Immature natural killer cell (primary cell): ENCODE measurements around the gene ZCCHC24. TPM values are rescaled to one million over a fixed set of nuclear protein-coding genes. Genes with fewer than 3 reads are reported as not detected.

Experiments used
- DNase-seq, 3 donors: peaks; one replicate each; pipeline ENCODE4 v3.0.0; 2022; ENCODE audit warnings: mixed read lengths in 1 of 3
- H3K27ac Mint-ChIP-seq, 6 donors: one replicate each; pipeline ENCODE4 v1.8.0; 2020; ENCODE audit warnings: mixed read lengths in 6 of 6, mild to moderate bottlenecking in 5 of 6, inconsistent platforms in 4 of 6, moderate library complexity in 3 of 6
- H3K27me3 Mint-ChIP-seq, 3 donors: one replicate each; pipeline ENCODE4 v1.8.0; 2020 to 2021; ENCODE audit warnings: low read depth in 3 of 3, mild to moderate bottlenecking in 3 of 3, mixed read lengths in 3 of 3, moderate library complexity in 3 of 3, inconsistent platforms in 1 of 3
- H3K36me3 Mint-ChIP-seq, 3 donors: one replicate each; pipeline ENCODE4 v1.8.0; 2020; ENCODE audit warnings: mixed read lengths in 3 of 3, inconsistent platforms in 2 of 3, mild to moderate bottlenecking in 2 of 3
- H3K4me1 Mint-ChIP-seq, 2 donors: one replicate each; pipeline ENCODE4 v1.8.0; 2020; ENCODE audit warnings: inconsistent platforms in 2 of 2, mild to moderate bottlenecking in 2 of 2, mixed read lengths in 2 of 2, moderate library complexity in 1 of 2
- H3K4me3 Mint-ChIP-seq, 5 donors: one replicate each; pipeline ENCODE4 v1.8.0; 2020; ENCODE audit warnings: mild to moderate bottlenecking in 5 of 5, mixed read lengths in 5 of 5, inconsistent platforms in 3 of 5, moderate library complexity in 3 of 5
- H3K9me3 Mint-ChIP-seq, 6 donors: one replicate each; pipeline ENCODE4 v1.8.0; 2020; ENCODE audit warnings: mild to moderate bottlenecking in 6 of 6, mixed read lengths in 6 of 6, inconsistent platforms in 4 of 6, moderate library complexity in 3 of 6
- polyA plus RNA-seq, 3 donors: library from polyadenylated mRNA; unstranded; fragments of 300-500 nt; fragmentation: Illumina TruSeq; gene quantifications; one replicate each; pipeline ENCODE4 v1.2.3, GENCODE V29; 2021

Gene ZCCHC24
- polyA plus RNA-seq, 3 donors from 2014 or later = 1.6 to 2.2 (median 1.7) TPM

DNA sequence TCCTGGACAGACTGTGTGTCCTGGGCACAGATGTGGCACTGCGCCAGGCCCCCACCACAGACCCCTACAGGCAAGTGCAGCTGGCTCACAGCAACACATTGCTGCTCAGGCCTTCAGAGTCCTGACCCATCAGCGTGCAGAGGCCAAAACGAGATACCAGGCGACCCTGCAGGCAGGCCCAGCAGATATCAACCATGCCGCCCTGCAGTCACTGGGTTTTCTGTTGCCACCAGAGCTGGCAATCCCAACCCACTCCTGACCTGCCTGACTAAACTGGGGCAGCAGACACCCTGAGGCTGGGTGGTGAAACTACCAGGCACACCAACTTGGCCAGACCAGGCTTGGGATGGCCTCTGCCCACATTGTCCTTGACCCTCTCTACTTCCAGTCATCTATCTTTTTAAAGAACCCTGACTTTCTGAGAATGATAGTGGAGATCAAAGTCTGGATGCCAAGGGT lies 20.3 kb downstream of the ZCCHC24 start:
- no peaks in the 10 kb centered on the region for H3K4me1 Mint-ChIP-seq
- no peak for DNase-seq
- no peak overlapping the region for H3K4me3 Mint-ChIP-seq
- H3K9me3 Mint-ChIP-seq = no peaks in the 10 kb centered on the region
- H3K36me3 Mint-ChIP-seq = peaks cover 20 to 38% (median 20%) of the 10 kb centered on the region in 3 donors
- no peak overlapping the region for H3K27ac Mint-ChIP-seq
- H3K27me3 Mint-ChIP-seq = peaks cover 0 to 2% (median 1%) of the 10 kb centered on the region in 3 donors

DNA sequence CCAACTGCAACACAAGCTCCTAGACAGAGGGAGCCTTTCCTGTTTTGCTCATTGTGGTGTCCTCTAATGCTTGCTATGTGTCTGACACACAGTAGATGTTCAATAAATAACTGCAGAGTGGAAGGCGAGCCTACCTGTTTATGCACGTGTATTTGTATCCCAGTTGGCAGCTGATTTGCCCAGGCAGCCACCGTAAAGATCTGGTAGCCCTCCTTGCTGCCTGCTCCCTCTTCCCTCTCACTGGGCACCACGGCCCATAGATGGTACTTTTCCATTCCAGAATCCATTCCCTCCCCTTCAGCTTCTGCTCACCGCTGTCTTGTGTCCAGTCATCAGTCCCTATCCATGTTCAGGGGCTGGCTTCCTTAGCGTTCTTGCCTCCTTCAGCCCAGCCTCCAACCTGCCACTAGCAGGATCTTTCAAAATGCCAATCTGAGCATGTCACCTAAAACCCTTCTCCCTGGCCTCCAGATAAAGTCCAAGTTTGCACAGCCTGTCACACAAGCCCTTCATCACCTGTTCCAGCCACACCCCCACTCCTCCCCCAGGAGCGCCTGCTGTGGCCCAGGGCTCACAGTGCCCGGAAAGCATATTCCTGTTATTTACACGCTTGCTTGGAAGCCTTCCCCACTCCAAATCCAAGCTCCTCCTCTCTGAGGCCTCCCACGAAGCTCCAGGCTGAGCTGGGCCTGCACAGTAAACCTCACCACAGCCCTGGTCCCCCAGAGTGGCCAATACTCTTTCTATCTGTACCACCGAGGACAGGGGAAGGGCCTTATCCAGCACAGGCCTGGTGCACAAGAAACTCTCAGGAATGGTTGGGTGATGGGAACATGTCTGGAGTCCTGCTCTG lies 21.0 kb downstream of the ZCCHC24 start:
- no peak overlapping the region for H3K27ac Mint-ChIP-seq
- H3K27me3 Mint-ChIP-seq = peaks cover 0 to 2% (median 1%) of the 10 kb centered on the region in 3 donors
- DNase-seq = no peak
- no peaks in the 10 kb centered on the region for H3K9me3 Mint-ChIP-seq
- H3K36me3 Mint-ChIP-seq = peaks cover 20 to 38% (median 20%) of the 10 kb centered on the region in 3 donors
- no peak overlapping the region for H3K4me3 Mint-ChIP-seq
- no peaks in the 10 kb centered on the region for H3K4me1 Mint-ChIP-seq

- H3K36me3 Mint-ChIP-seq = peaks cover 7 to 30% (median 12%) of the 10 kb centered on the region in 3 donors
- no peaks in the 10 kb centered on the region for H3K4me1 Mint-ChIP-seq
- no peaks in the 10 kb centered on the region for H3K9me3 Mint-ChIP-seq
- H3K4me3 Mint-ChIP-seq = no peak overlapping the region
- no peak overlapping the region for H3K27ac Mint-ChIP-seq
- H3K27me3 Mint-ChIP-seq = peaks cover 0 to 5% (median 0%) of the 10 kb centered on the region in 3 donors
- DNase-seq = no peak
Observed at GRCh38 chr10:79422178-79422892, 23.1 kb downstream of the ZCCHC24 start.

- Mint-ChIP-seq H3K27ac (no peak overlapping the region), H3K36me3 (peaks cover 4 to 22% (median 8%) of the 10 kb centered on the region in 3 donors), H3K4me1 (no peaks in the 10 kb centered on the region), H3K9me3 (no peaks in the 10 kb centered on the region), H3K27me3 (peaks cover 0 to 5% (median 0%) of the 10 kb centered on the region in 3 donors), H3K4me3 (no peak overlapping the region)
- no peak for DNase-seq
Observed at GRCh38 chr10:79420974-79421688, 24.3 kb downstream of the ZCCHC24 start.

- no peak overlapping the region for H3K27ac Mint-ChIP-seq
- no peaks in the 10 kb centered on the region for H3K9me3 Mint-ChIP-seq
- H3K4me1 Mint-ChIP-seq = peaks cover 5 to 6% of the 10 kb centered on the region in 2 donors
- H3K27me3 Mint-ChIP-seq = peaks cover 0 to 5% (median 0%) of the 10 kb centered on the region in 3 donors
- peaks cover 0 to 4% (median 0%) of the 10 kb centered on the region in 3 donors for H3K36me3 Mint-ChIP-seq
- no peak overlapping the region for H3K4me3 Mint-ChIP-seq
- DNase-seq = no peak
Observed at GRCh38 chr10:79418886-79419595, 26.4 kb downstream of the ZCCHC24 start.

GRCh38 chr10:79418274-79418673 lies 27.1 kb downstream of the ZCCHC24 start:
- no peak for DNase-seq
- Mint-ChIP-seq H3K27me3 (peaks cover 0 to 8% (median 0%) of the 10 kb centered on the region in 3 donors), H3K4me1 (peaks cover 13% of the 10 kb centered on the region in 2 donors), H3K9me3 (no peaks in the 10 kb centered on the region), H3K36me3 (peaks cover 0 to 3% (median 0%) of the 10 kb centered on the region in 3 donors), H3K27ac (no peak overlapping the region), H3K4me3 (no peak overlapping the region)

DNA sequence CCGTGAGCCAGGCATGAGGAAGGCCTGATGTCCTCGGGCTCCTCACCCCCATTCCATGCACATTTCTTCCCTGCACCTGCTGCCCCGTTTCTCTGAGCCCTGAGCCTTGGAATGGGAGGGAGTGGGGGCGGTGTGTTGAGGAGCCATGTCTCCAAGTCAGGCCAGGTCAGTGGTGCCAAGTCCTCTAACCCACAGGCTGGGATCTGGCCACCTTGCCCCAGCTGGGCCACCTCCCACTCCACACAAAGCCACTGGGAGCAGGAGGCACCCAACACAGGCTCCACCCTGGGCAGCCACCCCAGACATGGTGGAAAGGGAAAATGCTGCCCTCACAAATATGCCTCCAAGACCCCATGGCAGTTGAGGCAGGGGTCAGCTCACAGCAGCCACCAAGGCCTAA lies 27.7 kb downstream of the ZCCHC24 start:
- Mint-ChIP-seq H3K27me3 (peaks cover 0 to 8% (median 0%) of the 10 kb centered on the region in 3 donors), H3K4me3 (no peak overlapping the region), H3K36me3 (peaks cover 0 to 3% (median 0%) of the 10 kb centered on the region in 3 donors), H3K9me3 (no peaks in the 10 kb centered on the region), H3K4me1 (peaks cover 18 to 19% of the 10 kb centered on the region in 2 donors), H3K27ac (no peak overlapping the region)
- DNase-seq = no peak

DNA sequence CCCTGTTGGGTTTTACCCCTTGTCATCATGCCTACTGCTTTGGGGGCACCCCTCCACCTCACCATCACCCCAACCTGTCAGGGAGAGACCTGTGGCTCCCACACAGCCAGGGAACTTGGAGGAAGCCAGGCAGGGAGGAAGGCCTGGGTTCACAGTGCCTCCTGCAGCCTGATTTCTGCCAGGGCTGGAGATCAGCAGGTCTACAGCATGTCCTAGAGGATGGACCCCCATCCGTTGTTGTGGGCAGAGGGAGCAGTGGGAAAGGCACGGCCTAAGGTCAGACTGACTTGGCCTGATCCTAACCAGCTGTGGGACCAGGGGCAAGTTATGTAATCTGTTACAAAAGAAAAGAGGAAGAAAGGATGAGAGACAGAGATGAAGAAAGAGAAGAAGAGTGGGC lies 28.2 kb downstream of the ZCCHC24 start:
- Mint-ChIP-seq H3K27ac (no peak overlapping the region), H3K4me1 (peaks cover 21 to 23% of the 10 kb centered on the region in 2 donors), H3K27me3 (peaks cover 0 to 8% (median 0%) of the 10 kb centered on the region in 3 donors), H3K9me3 (no peaks in the 10 kb centered on the region), H3K4me3 (no peak overlapping the region), H3K36me3 (peaks cover 0 to 3% (median 0%) of the 10 kb centered on the region in 3 donors)
- no peak for DNase-seq

- Mint-ChIP-seq H3K4me3 (no peak overlapping the region), H3K4me1 (peaks cover 21 to 24% of the 10 kb centered on the region in 2 donors), H3K36me3 (peaks cover 0 to 3% (median 0%) of the 10 kb centered on the region in 3 donors), H3K27ac (no peak overlapping the region), H3K27me3 (peaks cover 0 to 8% (median 0%) of the 10 kb centered on the region in 3 donors), H3K9me3 (no peaks in the 10 kb centered on the region)
- DNase-seq = no peak
Observed at GRCh38 chr10:79416578-79417255, 28.7 kb downstream of the ZCCHC24 start.

DNA sequence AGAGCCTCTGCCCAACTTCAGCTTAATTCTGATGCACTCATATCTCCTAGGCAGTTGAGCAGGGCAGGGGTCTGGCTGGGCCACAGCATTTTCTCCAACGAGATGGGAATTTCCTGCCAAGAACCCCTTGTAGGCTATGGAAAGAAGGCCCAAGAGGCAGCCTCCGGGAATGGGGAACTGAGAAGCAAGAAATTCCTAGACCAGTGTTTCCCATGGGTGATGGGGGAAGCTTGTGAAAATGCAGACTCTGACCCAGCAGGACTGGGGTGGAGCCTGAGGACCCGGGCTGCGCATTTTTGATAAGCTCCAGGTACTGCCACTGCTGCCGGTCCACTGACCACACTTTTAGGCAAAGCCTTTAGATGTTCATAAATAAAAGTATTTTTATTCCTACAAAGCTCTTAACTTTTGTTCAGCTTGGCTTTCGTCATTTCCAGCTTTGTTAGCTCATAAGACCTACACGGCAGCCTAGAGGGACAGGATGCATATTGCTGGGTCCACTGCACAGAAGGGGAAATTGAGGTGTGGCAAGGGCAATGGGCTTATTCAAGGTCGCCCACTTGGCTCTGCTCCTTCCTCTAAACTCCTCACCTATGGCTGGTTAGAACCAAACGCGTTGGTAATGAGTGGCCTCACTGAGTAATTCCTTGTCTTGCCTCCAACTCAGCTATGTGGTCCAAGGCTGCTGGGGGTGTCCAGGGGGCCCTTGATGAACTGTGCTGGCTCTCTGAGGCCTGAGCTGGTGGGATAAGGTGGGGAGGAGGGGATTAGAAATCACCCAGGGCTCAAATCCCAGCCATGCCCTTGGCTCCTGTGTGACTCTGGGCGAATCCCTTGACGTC lies 29.5 kb downstream of the ZCCHC24 start:
- Mint-ChIP-seq H3K4me1 (peaks cover 21 to 24% of the 10 kb centered on the region in 2 donors), H3K27ac (no peak overlapping the region), H3K27me3 (peaks cover 0 to 8% (median 0%) of the 10 kb centered on the region in 3 donors), H3K9me3 (no peaks in the 10 kb centered on the region), H3K4me3 (no peak overlapping the region), H3K36me3 (peaks cover 0 to 3% (median 0%) of the 10 kb centered on the region in 3 donors)
- DNase-seq = no peak

- Mint-ChIP-seq H3K4me3 (no peak overlapping the region), H3K27me3 (peaks cover 0 to 8% (median 0%) of the 10 kb centered on the region in 3 donors), H3K36me3 (peaks cover 0 to 3% (median 0%) of the 10 kb centered on the region in 3 donors), H3K27ac (peak overlapping the region in 3 of 6 donors; percentile 14 to 27 (median 21)), H3K9me3 (no peaks in the 10 kb centered on the region), H3K4me1 (peaks cover 21 to 24% of the 10 kb centered on the region in 2 donors)
- DNase-seq = no peak
Observed at GRCh38 chr10:79414714-79415113, 30.7 kb downstream of the ZCCHC24 start.

DNA sequence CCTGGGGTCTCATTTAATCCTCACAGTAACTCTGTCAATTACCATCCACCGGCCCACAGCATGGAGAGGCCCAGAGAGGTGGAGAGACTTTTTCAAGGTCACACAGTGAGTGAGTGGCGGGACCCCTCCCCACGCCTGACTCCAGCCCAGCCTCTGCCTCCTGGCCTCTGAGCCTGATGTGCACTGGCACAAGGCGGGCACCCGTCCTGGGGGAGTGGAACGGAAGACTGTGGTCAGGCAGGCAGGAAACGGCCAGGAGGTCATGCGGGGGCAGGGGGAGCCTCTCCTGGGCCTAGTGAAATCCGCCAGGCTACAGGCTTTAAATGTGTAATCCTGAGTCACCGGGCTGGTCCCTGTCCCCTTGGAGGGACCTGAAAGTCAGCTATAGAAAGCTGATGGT lies 32.2 kb downstream of the ZCCHC24 start:
- H3K9me3 Mint-ChIP-seq = no peaks in the 10 kb centered on the region
- peaks cover 0 to 9% (median 2%) of the 10 kb centered on the region in 3 donors for H3K27me3 Mint-ChIP-seq
- H3K4me3 Mint-ChIP-seq = peak overlapping the region in 4 of 5 donors; percentile 48 to 76 (median 71)
- H3K36me3 Mint-ChIP-seq = peaks cover 0 to 3% (median 0%) of the 10 kb centered on the region in 3 donors
- H3K4me1 Mint-ChIP-seq = peaks cover 21 to 24% of the 10 kb centered on the region in 2 donors
- peak overlapping the region in 3 of 6 donors; percentile 47 to 79 (median 78) for H3K27ac Mint-ChIP-seq
- peak; percentile 6 to 17 (median 14) for DNase-seq
